ENCODE results near the gene STRA6.

STRA6 gene

GRCh38 chr15:74215958-74216357 lies 13.4 kb upstream of the STRA6 start:
- no peak overlapping the region for H3K27ac ChIP-seq (ENCODE audit: low read depth, low read length)
- no peaks in the 10 kb centered on the region for H3K9me3 ChIP-seq (ENCODE audit: control insufficient read depth in 5 of 5, low read length in 5 of 5)
- peaks cover 0 to 16% (median 0%) of the 10 kb centered on the region in 5 donors for H3K4me1 ChIP-seq (ENCODE audit: control insufficient read depth in 5 of 5, insufficient read depth in 5 of 5, low read length in 5 of 5)
- H3K4me3 ChIP-seq (ENCODE audit: low read depth in 1 of 5, low read length in 5 of 5), result no peak overlapping the region
- H3K27me3 ChIP-seq (ENCODE audit: control insufficient read depth in 5 of 5, insufficient read depth in 4 of 5, low read length in 5 of 5), result peaks cover 4 to 18% (median 7%) of the 10 kb centered on the region in 5 donors
- H3K36me3 ChIP-seq (ENCODE audit: control insufficient read depth in 5 of 5, insufficient read depth in 5 of 5, low read length in 5 of 5), result no peaks in the 10 kb centered on the region
- H3K9ac ChIP-seq (ENCODE audit: low read length in 5 of 5), result no peak overlapping the region

DNA sequence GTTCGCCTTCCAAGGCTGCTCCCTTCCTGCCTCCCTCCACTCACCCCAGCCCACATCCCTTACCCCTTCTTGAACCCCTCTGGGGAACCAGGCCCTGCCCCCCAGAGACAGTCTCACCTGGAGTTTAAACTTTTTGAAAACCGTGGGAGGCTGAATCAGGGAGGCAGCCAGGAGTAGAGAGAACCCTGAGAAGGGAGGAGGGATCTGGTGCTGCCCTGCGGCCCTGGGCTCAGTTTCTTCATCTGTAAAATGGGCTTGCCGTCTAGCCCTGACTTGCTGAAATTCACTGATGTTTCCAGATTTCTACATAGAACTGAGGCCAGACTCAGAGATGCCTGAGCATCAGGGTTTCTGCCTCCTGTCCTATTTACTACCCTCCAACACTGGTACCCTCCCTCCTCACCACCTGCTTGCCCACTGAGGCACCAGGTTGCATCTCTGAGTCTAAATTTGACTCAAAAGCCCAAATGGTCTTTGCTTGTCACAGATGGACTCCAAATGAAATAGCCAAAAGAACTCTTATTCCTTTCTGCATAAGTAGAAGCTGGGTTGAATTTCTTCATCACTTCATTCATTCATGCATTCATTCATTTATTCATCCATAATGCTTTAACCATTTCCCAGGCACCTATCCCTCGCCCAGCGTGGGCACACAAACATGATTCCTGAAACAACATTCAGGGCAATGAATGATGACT lies 11.9 kb upstream of the STRA6 start:
- H3K27ac ChIP-seq (ENCODE audit: low read depth, low read length), result no peak overlapping the region
- H3K9me3 ChIP-seq (ENCODE audit: control insufficient read depth in 5 of 5, low read length in 5 of 5), result peaks cover 0 to 3% (median 0%) of the 10 kb centered on the region in 5 donors
- no peaks in the 10 kb centered on the region for H3K36me3 ChIP-seq (ENCODE audit: control insufficient read depth in 5 of 5, insufficient read depth in 5 of 5, low read length in 5 of 5)
- H3K27me3 ChIP-seq (ENCODE audit: control insufficient read depth in 5 of 5, insufficient read depth in 4 of 5, low read length in 5 of 5), result peaks cover 4 to 11% (median 7%) of the 10 kb centered on the region in 5 donors
- peaks cover 0 to 9% (median 0%) of the 10 kb centered on the region in 5 donors for H3K4me1 ChIP-seq (ENCODE audit: control insufficient read depth in 5 of 5, insufficient read depth in 5 of 5, low read length in 5 of 5)
- no peak overlapping the region for H3K4me3 ChIP-seq (ENCODE audit: low read depth in 1 of 5, low read length in 5 of 5)
- H3K9ac ChIP-seq (ENCODE audit: low read length in 5 of 5), result no peak overlapping the region

DNA sequence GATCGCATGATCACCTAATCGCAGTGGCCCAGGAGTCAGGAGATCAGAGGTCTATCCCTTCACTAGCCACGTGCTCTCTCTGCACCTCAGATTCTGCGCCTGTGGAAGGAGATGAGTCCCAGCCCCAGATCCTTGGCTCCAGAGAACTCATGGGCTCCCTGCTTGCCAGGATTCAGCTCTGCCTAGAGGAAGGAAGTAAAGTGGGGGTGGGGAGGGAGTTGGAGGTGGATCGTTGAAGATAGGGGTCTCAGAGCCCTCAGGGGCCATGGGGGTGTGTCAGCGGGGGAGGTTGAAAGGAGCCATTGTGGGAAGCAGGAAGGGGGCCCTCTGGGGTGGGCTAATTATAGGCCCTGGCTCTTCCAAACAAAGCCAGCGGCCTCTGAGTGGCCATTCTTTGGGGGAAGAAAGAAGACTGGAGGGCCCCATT lies 11.3 kb upstream of the STRA6 start:
- peaks cover 0 to 3% (median 0%) of the 10 kb centered on the region in 5 donors for H3K9me3 ChIP-seq (ENCODE audit: control insufficient read depth in 5 of 5, low read length in 5 of 5)
- H3K36me3 ChIP-seq (ENCODE audit: control insufficient read depth in 5 of 5, insufficient read depth in 5 of 5, low read length in 5 of 5), result no peaks in the 10 kb centered on the region
- H3K4me3 ChIP-seq (ENCODE audit: low read depth in 1 of 5, low read length in 5 of 5), result no peak overlapping the region
- H3K27ac ChIP-seq (ENCODE audit: low read depth, low read length), result no peak overlapping the region
- no peak overlapping the region for H3K9ac ChIP-seq (ENCODE audit: low read length in 5 of 5)
- peaks cover 4 to 11% (median 7%) of the 10 kb centered on the region in 5 donors for H3K27me3 ChIP-seq (ENCODE audit: control insufficient read depth in 5 of 5, insufficient read depth in 4 of 5, low read length in 5 of 5)
- peaks cover 0 to 9% (median 0%) of the 10 kb centered on the region in 5 donors for H3K4me1 ChIP-seq (ENCODE audit: control insufficient read depth in 5 of 5, insufficient read depth in 5 of 5, low read length in 5 of 5)

DNA sequence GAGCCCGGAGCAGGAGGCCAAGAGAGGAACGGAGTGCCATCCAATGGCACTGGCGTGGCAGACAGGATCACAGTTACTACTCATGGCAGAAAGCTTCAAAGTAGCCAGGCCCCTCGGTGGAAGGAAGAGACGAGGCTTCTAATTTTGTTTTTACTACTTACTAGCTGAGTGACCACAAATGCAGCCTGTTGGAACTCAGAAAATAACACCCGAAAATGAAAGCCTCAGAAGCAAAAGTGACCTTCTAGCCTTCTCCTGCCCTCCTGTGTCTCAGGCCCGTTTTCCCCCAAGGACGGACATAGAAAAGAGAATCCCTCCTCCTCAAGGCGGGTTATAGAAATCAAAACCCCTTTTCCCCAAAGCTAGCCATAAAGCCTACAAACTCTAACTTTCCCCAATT lies 9.9 kb upstream of the STRA6 start:
- Histone ChIP-seq H3K36me3 (ENCODE audit: control insufficient read depth in 5 of 5, insufficient read depth in 5 of 5, low read length in 5 of 5) (no peaks in the 10 kb centered on the region), H3K27me3 (ENCODE audit: control insufficient read depth in 5 of 5, insufficient read depth in 4 of 5, low read length in 5 of 5) (peaks cover 6 to 15% (median 7%) of the 10 kb centered on the region in 5 donors), H3K27ac (ENCODE audit: low read depth, low read length) (no peak overlapping the region), H3K4me1 (ENCODE audit: control insufficient read depth in 5 of 5, insufficient read depth in 5 of 5, low read length in 5 of 5) (peaks cover 0 to 9% (median 0%) of the 10 kb centered on the region in 5 donors), H3K9me3 (ENCODE audit: control insufficient read depth in 5 of 5, low read length in 5 of 5) (peaks cover 0 to 3% (median 0%) of the 10 kb centered on the region in 5 donors), H3K4me3 (ENCODE audit: low read depth in 1 of 5, low read length in 5 of 5) (no peak overlapping the region), H3K9ac (ENCODE audit: low read length in 5 of 5) (no peak overlapping the region)

- H3K27ac ChIP-seq (ENCODE audit: low read depth, low read length), result no peak overlapping the region
- H3K4me3 ChIP-seq (ENCODE audit: low read depth in 1 of 5, low read length in 5 of 5), result no peak overlapping the region
- peaks cover 0 to 3% (median 0%) of the 10 kb centered on the region in 5 donors for H3K9me3 ChIP-seq (ENCODE audit: control insufficient read depth in 5 of 5, low read length in 5 of 5)
- H3K36me3 ChIP-seq (ENCODE audit: control insufficient read depth in 5 of 5, insufficient read depth in 5 of 5, low read length in 5 of 5), result no peaks in the 10 kb centered on the region
- H3K27me3 ChIP-seq (ENCODE audit: control insufficient read depth in 5 of 5, insufficient read depth in 4 of 5, low read length in 5 of 5), result peaks cover 5 to 15% (median 7%) of the 10 kb centered on the region in 5 donors
- peaks cover 0 to 12% (median 2%) of the 10 kb centered on the region in 5 donors for H3K4me1 ChIP-seq (ENCODE audit: control insufficient read depth in 5 of 5, insufficient read depth in 5 of 5, low read length in 5 of 5)
- H3K9ac ChIP-seq (ENCODE audit: low read length in 5 of 5), result no peak overlapping the region
Observed at GRCh38 chr15:74211656-74212055, 9.1 kb upstream of the STRA6 start.

- Histone ChIP-seq H3K27me3 (ENCODE audit: control insufficient read depth in 5 of 5, insufficient read depth in 4 of 5, low read length in 5 of 5) (peaks cover 2 to 14% (median 7%) of the 10 kb centered on the region in 5 donors), H3K4me3 (ENCODE audit: low read depth in 1 of 5, low read length in 5 of 5) (no peak overlapping the region), H3K4me1 (ENCODE audit: control insufficient read depth in 5 of 5, insufficient read depth in 5 of 5, low read length in 5 of 5) (peaks cover 0 to 13% (median 2%) of the 10 kb centered on the region in 5 donors), H3K27ac (ENCODE audit: low read depth, low read length) (no peak overlapping the region), H3K36me3 (ENCODE audit: control insufficient read depth in 5 of 5, insufficient read depth in 5 of 5, low read length in 5 of 5) (no peaks in the 10 kb centered on the region), H3K9ac (ENCODE audit: low read length in 5 of 5) (no peak overlapping the region), H3K9me3 (ENCODE audit: control insufficient read depth in 5 of 5, low read length in 5 of 5) (peaks cover 0 to 3% (median 0%) of the 10 kb centered on the region in 5 donors)
Observed at GRCh38 chr15:74210729-74211128, 8.1 kb upstream of the STRA6 start.

DNA sequence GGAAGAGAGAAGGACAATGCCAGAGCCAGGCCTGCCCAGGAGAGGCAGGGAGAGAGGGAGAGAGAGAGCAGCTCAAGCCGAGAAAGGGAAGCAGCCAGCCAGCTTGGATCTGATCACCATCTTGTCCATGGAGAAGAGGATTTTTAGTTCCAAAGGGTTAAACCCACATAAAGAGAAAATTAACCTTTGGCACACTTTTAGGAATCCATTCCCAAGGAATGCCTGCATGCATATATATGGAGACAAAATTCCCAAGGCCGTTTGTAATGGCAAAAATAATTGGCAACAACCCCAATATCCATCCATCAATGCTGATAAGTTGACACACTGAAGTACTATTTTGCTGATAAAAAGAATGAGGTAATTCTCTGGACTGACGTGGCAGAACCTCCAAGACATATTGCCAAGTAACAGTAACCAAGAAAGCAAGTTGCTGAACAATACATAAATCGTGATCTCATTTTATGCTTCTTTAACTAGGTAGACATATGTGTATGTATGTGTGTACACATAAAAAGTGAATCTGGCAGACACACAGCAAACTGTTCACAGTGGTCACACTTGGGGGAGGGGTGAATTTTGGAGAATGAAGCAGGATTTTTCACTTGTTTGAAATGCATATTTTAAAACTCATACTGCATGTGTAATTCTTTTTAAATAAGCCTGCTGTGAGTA lies 7.5 kb upstream of the STRA6 start:
- no peak overlapping the region for H3K27ac ChIP-seq (ENCODE audit: low read depth, low read length)
- H3K9me3 ChIP-seq (ENCODE audit: control insufficient read depth in 5 of 5, low read length in 5 of 5), result peaks cover 0 to 3% (median 0%) of the 10 kb centered on the region in 5 donors
- H3K4me3 ChIP-seq (ENCODE audit: low read depth in 1 of 5, low read length in 5 of 5), result no peak overlapping the region
- no peak overlapping the region for H3K9ac ChIP-seq (ENCODE audit: low read length in 5 of 5)
- peaks cover 2 to 14% (median 7%) of the 10 kb centered on the region in 5 donors for H3K27me3 ChIP-seq (ENCODE audit: control insufficient read depth in 5 of 5, insufficient read depth in 4 of 5, low read length in 5 of 5)
- no peaks in the 10 kb centered on the region for H3K36me3 ChIP-seq (ENCODE audit: control insufficient read depth in 5 of 5, insufficient read depth in 5 of 5, low read length in 5 of 5)
- peaks cover 0 to 19% (median 2%) of the 10 kb centered on the region in 5 donors for H3K4me1 ChIP-seq (ENCODE audit: control insufficient read depth in 5 of 5, insufficient read depth in 5 of 5, low read length in 5 of 5)

DNA sequence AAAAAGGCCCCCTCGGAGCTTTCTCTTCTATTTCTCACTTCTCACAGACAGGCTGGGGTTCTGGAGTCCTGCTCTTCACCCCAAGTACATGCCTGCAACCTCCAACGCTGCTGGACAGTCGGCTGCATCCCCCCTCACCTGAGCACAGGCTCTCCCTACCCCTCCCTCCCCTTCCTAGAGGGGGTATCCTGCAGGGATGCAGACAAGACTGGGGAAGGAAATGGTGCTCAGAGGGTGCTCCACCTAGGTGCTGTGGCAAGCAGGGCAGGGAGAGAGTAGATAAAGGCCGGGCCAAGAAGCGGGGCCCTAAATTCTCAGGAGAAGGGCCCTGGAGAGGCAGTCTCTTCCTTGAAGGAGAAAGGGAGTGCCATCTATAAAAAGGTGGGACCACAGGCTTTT lies 7.0 kb upstream of the STRA6 start:
- Histone ChIP-seq H3K9ac (ENCODE audit: low read length in 5 of 5) (no peak overlapping the region), H3K9me3 (ENCODE audit: control insufficient read depth in 5 of 5, low read length in 5 of 5) (peaks cover 0 to 3% (median 0%) of the 10 kb centered on the region in 5 donors), H3K4me3 (ENCODE audit: low read depth in 1 of 5, low read length in 5 of 5) (no peak overlapping the region), H3K27me3 (ENCODE audit: control insufficient read depth in 5 of 5, insufficient read depth in 4 of 5, low read length in 5 of 5) (peaks cover 2 to 9% (median 7%) of the 10 kb centered on the region in 5 donors), H3K36me3 (ENCODE audit: control insufficient read depth in 5 of 5, insufficient read depth in 5 of 5, low read length in 5 of 5) (no peaks in the 10 kb centered on the region), H3K27ac (ENCODE audit: low read depth, low read length) (no peak overlapping the region), H3K4me1 (ENCODE audit: control insufficient read depth in 5 of 5, insufficient read depth in 5 of 5, low read length in 5 of 5) (peaks cover 0 to 22% (median 5%) of the 10 kb centered on the region in 5 donors)

- Histone ChIP-seq H3K4me3 (ENCODE audit: low read depth in 1 of 5, low read length in 5 of 5) (no peak overlapping the region), H3K4me1 (ENCODE audit: control insufficient read depth in 5 of 5, insufficient read depth in 5 of 5, low read length in 5 of 5) (peaks cover 0 to 22% (median 5%) of the 10 kb centered on the region in 5 donors), H3K27me3 (ENCODE audit: control insufficient read depth in 5 of 5, insufficient read depth in 4 of 5, low read length in 5 of 5) (peaks cover 2 to 9% (median 7%) of the 10 kb centered on the region in 5 donors), H3K9me3 (ENCODE audit: control insufficient read depth in 5 of 5, low read length in 5 of 5) (peaks cover 0 to 3% (median 0%) of the 10 kb centered on the region in 5 donors), H3K36me3 (ENCODE audit: control insufficient read depth in 5 of 5, insufficient read depth in 5 of 5, low read length in 5 of 5) (no peaks in the 10 kb centered on the region), H3K27ac (ENCODE audit: low read depth, low read length) (no peak overlapping the region), H3K9ac (ENCODE audit: low read length in 5 of 5) (no peak overlapping the region)
Observed at GRCh38 chr15:74208901-74209559, 6.4 kb upstream of the STRA6 start.

Measured in subcutaneous abdominal adipose tissue (tissue), 5 donors.